Measurements from ENCODE around the gene BRS3. TPM values are rescaled to one million over a fixed set of nuclear protein-coding genes. Genes with fewer than 3 reads are reported as not detected.

BRS3 gene
- polyA plus RNA-seq, 1 donor (not counting 4 experiments of a cell fraction or from before 2014, with no cell fraction given) = not detected

DNA sequence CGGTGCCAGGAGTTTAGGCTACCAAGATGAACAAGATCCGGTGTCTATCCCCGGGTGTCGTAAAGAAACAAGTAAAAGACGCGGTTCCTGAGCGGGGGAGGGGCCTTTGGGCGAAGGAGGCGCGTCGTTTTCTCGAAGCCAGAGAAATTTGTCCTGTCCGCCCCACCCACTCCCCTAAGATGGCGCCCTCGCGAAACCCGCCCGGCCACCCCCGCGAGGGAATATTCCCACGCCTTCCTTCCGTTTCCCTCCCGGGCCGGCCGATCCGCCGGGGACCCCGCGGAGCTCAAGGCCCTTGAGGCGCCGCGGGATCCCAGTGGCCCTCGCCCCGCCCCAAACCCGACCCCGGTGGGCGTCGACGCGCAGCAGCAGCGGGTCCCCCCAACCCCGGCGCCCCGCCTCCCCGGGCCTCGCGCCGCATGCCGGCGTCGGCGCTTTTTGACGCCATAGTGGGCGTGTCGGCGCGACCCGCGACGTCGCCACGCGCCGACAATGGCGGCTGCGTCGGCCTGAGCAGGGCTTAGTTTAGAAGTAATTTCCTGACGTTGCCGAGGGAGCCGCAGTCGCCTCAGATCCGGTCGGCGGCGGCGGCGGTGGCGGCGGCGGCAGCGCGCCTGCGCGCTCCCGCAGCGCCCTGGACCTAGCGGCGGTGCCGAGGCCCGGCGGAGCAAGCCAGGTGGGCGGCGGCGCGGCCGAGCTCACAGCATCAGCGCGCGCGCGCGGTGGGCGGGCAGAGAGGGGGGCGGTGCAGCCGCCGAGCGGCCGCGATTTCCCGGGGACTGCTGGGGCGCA is 9.2 kb downstream of the BRS3 start:
- TF ChIP-seq EZH2 (IDR thresholded peaks at IDR 0.05; ENCODE audit: low read length) = no peak
- TF ChIP-seq, protein P1, sequence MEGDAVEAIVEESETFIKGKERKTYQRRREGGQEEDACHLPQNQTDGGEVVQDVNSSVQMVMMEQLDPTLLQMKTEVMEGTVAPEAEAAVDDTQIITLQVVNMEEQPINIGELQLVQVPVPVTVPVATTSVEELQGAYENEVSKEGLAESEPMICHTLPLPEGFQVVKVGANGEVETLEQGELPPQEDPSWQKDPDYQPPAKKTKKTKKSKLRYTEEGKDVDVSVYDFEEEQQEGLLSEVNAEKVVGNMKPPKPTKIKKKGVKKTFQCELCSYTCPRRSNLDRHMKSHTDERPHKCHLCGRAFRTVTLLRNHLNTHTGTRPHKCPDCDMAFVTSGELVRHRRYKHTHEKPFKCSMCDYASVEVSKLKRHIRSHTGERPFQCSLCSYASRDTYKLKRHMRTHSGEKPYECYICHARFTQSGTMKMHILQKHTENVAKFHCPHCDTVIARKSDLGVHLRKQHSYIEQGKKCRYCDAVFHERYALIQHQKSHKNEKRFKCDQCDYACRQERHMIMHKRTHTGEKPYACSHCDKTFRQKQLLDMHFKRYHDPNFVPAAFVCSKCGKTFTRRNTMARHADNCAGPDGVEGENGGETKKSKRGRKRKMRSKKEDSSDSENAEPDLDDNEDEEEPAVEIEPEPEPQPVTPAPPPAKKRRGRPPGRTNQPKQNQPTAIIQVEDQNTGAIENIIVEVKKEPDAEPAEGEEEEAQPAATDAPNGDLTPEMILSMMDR (optimal IDR thresholded peaks at IDR 0.05 in 1 of 3, IDR thresholded peaks at IDR 0.05 in 1 of 3, conservative IDR thresholded peaks at IDR 0.05 in 1 of 3; ENCODE audit: extremely low read depth in 1 of 3, insufficient read depth in 2 of 3, low read length in 3 of 3) = no peak
- H4K20me1 ChIP-seq (ENCODE audit: control insufficient read depth, extremely low read depth, insufficient read depth, low read length) = no peaks in the 10 kb centered on the region
- no peak for FAIRE-seq
- H3K27ac ChIP-seq (ENCODE audit: control insufficient read depth, insufficient read depth, low read length) = peak overlapping the region; percentile 81
- peak overlapping the region; percentile 65 for H3K4me2 ChIP-seq (ENCODE audit: control insufficient read depth, extremely low read depth, insufficient read depth, low read depth, low read length)
- peak overlapping the region; percentile 86 for H2AFZ ChIP-seq (ENCODE audit: control insufficient read depth, low read length)
- dilution Hi-C loops (cut with MboI; ENCODE audit: extremely low pct_ligation_motif_present, low sequenced_read_pairs) = no loop called here
- no peaks in the 10 kb centered on the region for H3K36me3 ChIP-seq (ENCODE audit: control insufficient read depth in 2 of 2, extremely low read depth in 1 of 2, insufficient read depth in 2 of 2, low read length in 2 of 2)
- peaks cover 20% of the 10 kb centered on the region for H3K79me2 ChIP-seq (ENCODE audit: control insufficient read depth, insufficient read depth, low read length)
- DNase-seq (ENCODE audit: low read depth, low spot score) = no peak
- H3K27me3 ChIP-seq (ENCODE audit: control insufficient read depth, extremely low read depth, insufficient read depth, low read length) = no peaks in the 10 kb centered on the region
- no peaks in the 10 kb centered on the region for H3K9me1 ChIP-seq (ENCODE audit: control insufficient read depth, extremely low read depth, insufficient read depth, low read length)
- H3K4me1 ChIP-seq (ENCODE audit: control insufficient read depth, extremely low read depth, insufficient read depth, low read length) = no peaks in the 10 kb centered on the region
- no peaks in the 10 kb centered on the region for H3K9me3 ChIP-seq (ENCODE audit: control insufficient read depth, low read depth, low read length)
- peak overlapping the region; percentile 80 for H3K9ac ChIP-seq (ENCODE audit: control insufficient read depth, extremely low read depth, insufficient read depth, low read length)
- H3K4me3 ChIP-seq (ENCODE audit: control insufficient read depth in 2 of 3, extremely low read depth in 1 of 3, insufficient read depth in 2 of 3, low read depth in 1 of 3, low read length in 3 of 3) = peak overlapping the region; percentile 68 to 82 (median 78)

DNA sequence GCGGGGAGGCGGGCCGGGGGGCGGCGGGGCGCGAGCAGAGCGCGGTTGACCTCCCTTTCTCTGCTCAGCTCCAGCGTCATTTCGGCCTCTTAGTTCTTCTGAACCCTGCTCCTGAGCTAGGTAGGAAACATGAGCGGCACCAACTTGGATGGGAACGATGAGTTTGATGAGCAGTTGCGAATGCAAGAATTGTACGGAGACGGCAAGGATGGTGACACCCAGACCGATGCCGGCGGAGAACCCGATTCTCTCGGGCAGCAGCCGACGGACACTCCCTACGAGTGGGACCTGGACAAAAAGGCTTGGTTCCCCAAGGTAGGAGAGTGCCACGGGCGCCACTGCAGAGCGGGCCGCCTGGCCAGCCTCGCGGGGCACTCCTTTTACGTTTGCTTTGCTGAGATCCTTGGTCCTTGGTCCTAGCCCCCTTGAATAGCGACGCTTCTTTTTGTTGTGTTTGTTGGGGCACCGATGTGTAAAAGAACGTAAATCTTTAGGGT is 9.9 kb downstream of the BRS3 start, which contains the start of gene HTATSF1:
Gene HTATSF1 (plus strand): TSS at position 37 of the 497 bp plus-strand sequence. CDS start 93 bp downstream, at position 130.
- no peak for FAIRE-seq

More for the DNA sequence above, 9.9 kb downstream of the BRS3 start, which contains the start of gene HTATSF1:
- dilution Hi-C loops (cut with MboI; ENCODE audit: extremely low pct_ligation_motif_present, low sequenced_read_pairs) = no loop called here
- no peak for DNase-seq (ENCODE audit: low read depth, low spot score)
- H3K4me2 ChIP-seq (ENCODE audit: control insufficient read depth, extremely low read depth, insufficient read depth, low read depth, low read length) = peak within 1 kb of the TSS; percentile 65
- peaks cover 20% of the 10 kb centered on the region for H3K79me2 ChIP-seq (ENCODE audit: control insufficient read depth, insufficient read depth, low read length)
- no peaks in the 10 kb centered on the region for H3K4me1 ChIP-seq (ENCODE audit: control insufficient read depth, extremely low read depth, insufficient read depth, low read length)
- H3K27ac ChIP-seq (ENCODE audit: control insufficient read depth, insufficient read depth, low read length) = peak within 1 kb of the TSS; percentile 81
- H3K9me3 ChIP-seq (ENCODE audit: control insufficient read depth, low read depth, low read length) = no peaks in the 10 kb centered on the region
- H3K9ac ChIP-seq (ENCODE audit: control insufficient read depth, extremely low read depth, insufficient read depth, low read length) = peak within 1 kb of the TSS; percentile 80
- peak within 1 kb of the TSS; percentile 68 to 82 (median 78) for H3K4me3 ChIP-seq (ENCODE audit: control insufficient read depth in 2 of 3, extremely low read depth in 1 of 3, insufficient read depth in 2 of 3, low read depth in 1 of 3, low read length in 3 of 3)
- no peaks in the 10 kb centered on the region for H3K27me3 ChIP-seq (ENCODE audit: control insufficient read depth, extremely low read depth, insufficient read depth, low read length)
- no peaks in the 10 kb centered on the region for H3K9me1 ChIP-seq (ENCODE audit: control insufficient read depth, extremely low read depth, insufficient read depth, low read length)
- peak within 1 kb of the TSS; percentile 86 for H2AFZ ChIP-seq (ENCODE audit: control insufficient read depth, low read length)
- H3K36me3 ChIP-seq (ENCODE audit: control insufficient read depth in 2 of 2, extremely low read depth in 1 of 2, insufficient read depth in 2 of 2, low read length in 2 of 2) = no peaks in the 10 kb centered on the region
- TF ChIP-seq, protein P1 (optimal IDR thresholded peaks at IDR 0.05 in 1 of 3, IDR thresholded peaks at IDR 0.05 in 1 of 3, conservative IDR thresholded peaks at IDR 0.05 in 1 of 3; ENCODE audit: extremely low read depth in 1 of 3, insufficient read depth in 2 of 3, low read length in 3 of 3) = no peak
- no peak for TF ChIP-seq EZH2 (IDR thresholded peaks at IDR 0.05; ENCODE audit: low read length)
- no peaks in the 10 kb centered on the region for H4K20me1 ChIP-seq (ENCODE audit: control insufficient read depth, extremely low read depth, insufficient read depth, low read length)
